GM12878 (cell line): ENCODE data around the gene PCID2.

Source experiments
- CBX3 ChIP-seq: fragments of 200-600 bp; sonication (generic); IDR thresholded peaks from 2 replicates; pipeline ENCODE4 v1.6.1; 2016; ENCODE audit warnings: low read depth, borderline replicate concordance
- CREM ChIP-seq: IDR thresholded peaks from 2 replicates; pipeline ENCODE4 v1.6.1; 2014; ENCODE audit warnings: antibody characterized with exemption, low read depth
- EGR1 ChIP-seq, 2 experiments: IDR thresholded peaks; 1 replicate in 1 of 2; 2 replicates in 1 of 2; pipeline ENCODE4 v1.6.1; 2011 to 2012; ENCODE audit warnings: low read depth in 2 of 2, low read length in 2 of 2, borderline replicate concordance in 1 of 2, mild to moderate bottlenecking in 1 of 2, moderate library complexity in 1 of 2
- EP300 ChIP-seq, 2 experiments: fragments of 150-350 bp in 1 of 2; IDR thresholded peaks; 2 replicates each; pipeline ENCODE4 v1.6.1; 2011 to 2012; ENCODE audit warnings: low read depth in 2 of 2, low read length in 2 of 2, borderline replicate concordance in 1 of 2, improper control_type of control experiment in 1 of 2, inconsistent platforms in 1 of 2; ENCODE audit not compliant: control insufficient read depth in 1 of 2
- EZH2 ChIP-seq: IDR thresholded peaks from 2 replicates; pipeline ENCODE4 v1.6.1; 2012; ENCODE audit warnings: low read depth, mild to moderate bottlenecking, control low read depth, inconsistent platforms, low read length, borderline replicate concordance; ENCODE audit not compliant: control insufficient read depth
- JUND ChIP-seq: IDR thresholded peaks from 2 replicates; pipeline ENCODE4 v1.6.1; 2012; ENCODE audit warnings: low read depth, mild to moderate bottlenecking, low read length, improper control_type of control experiment, moderate library complexity
- POLR2AphosphoS5 ChIP-seq: IDR thresholded peaks from 2 replicates; pipeline ENCODE4 v1.6.1; 2011; ENCODE audit warnings: mild to moderate bottlenecking, low read length, inconsistent platforms
- SIN3A ChIP-seq: IDR thresholded peaks from 2 replicates; pipeline ENCODE4 v1.6.1; 2012; ENCODE audit warnings: low read depth, low read length, improper control_type of control experiment
- SREBF2 ChIP-seq: IDR thresholded peaks from 2 replicates; pipeline ENCODE4 v1.6.1; 2012; ENCODE audit warnings: mild to moderate bottlenecking, low read length
- TCF3 ChIP-seq: IDR thresholded peaks from 2 replicates; pipeline ENCODE4 v1.6.1; 2012; ENCODE audit warnings: low read depth, mild to moderate bottlenecking, low read length, borderline replicate concordance; ENCODE audit not compliant: insufficient read depth
- TF ChIP-seq, protein P1 (sequence below): IDR thresholded peaks from 2 replicates; pipeline ENCODE4 v1.6.1; 2012; ENCODE audit warnings: low read depth, low read length, improper control_type of control experiment
- TF ChIP-seq, protein P2 (sequence below), 3 experiments: IDR thresholded peaks in 2 of 3; conservative IDR thresholded peaks in 1 of 3; 2 replicates each; pipeline ENCODE4 v1.5.1; 2011; ENCODE audit warnings: low read depth in 3 of 3, low read length in 3 of 3, mild to moderate bottlenecking in 3 of 3, control low read depth in 2 of 3, moderate library complexity in 2 of 3, inconsistent platforms in 1 of 3, mixed read lengths in 1 of 3; ENCODE audit not compliant: control insufficient read depth in 2 of 3, insufficient read depth in 1 of 3; ENCODE audit errors: extremely low read depth in 1 of 3
- TF ChIP-seq, protein P3 (sequence below): IDR thresholded peaks from 2 replicates; pipeline ENCODE4 v1.6.1; 2011; ENCODE audit warnings: borderline replicate concordance, low read depth, mild to moderate bottlenecking, moderate library complexity, mixed read lengths, low read length; ENCODE audit not compliant: insufficient read depth; ENCODE audit errors: extremely low read length

DNA sequence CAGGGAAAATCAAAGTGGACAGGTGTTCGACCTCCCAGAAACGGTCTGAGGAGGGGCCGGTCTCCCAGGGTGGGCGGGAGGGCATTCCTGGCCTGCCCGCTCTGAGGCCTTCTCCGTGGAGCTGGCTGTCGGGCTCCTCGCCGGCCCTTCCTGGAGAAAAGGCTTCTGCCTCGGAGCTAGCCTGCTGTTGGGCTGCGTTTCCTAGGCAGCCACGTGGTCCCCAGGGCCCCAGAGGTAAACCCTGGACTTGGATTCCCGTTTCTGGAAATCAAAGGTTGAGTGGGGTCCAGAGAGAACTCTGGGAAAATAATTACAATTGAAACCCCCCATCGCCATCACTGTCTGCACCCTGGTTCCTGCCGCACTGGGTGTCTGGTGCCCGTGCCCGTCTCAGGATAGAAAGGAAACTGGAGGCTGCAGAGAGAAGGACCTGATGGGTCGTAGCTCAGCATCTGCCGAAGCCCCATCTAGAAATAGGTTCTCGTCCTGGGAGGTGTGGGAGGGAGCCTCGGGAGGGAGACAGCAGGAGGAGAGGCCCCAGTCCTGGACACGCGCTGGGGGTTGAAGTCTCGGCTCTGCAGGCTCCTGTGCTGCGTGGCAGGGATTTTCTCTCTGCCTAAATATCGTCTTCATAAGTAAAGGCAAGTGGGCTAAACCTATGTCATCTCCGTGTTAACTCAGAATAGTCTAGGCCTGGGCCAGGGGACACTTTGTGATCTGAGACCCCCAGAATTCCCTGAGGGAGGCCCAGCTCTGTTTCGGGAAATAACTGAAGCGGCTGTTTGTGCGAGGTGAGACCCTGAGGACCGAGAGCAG lies 57.7 kb downstream of the PCID2 start:
- TF ChIP-seq TCF3 (no peak), EZH2 (no peak), SREBF2 (no peak), EP300 (IDR thresholded peaks at IDR 0.05; ENCODE audit: borderline replicate concordance in 1 of 2, control insufficient read depth in 1 of 2, low read depth in 2 of 2, low read length in 2 of 2) (no peak), SIN3A (no peak), EGR1 (IDR thresholded peaks at IDR 0.05; ENCODE audit: borderline replicate concordance in 1 of 2, low read depth in 2 of 2, low read length in 2 of 2) (no peak), CREM (no peak), POLR2AphosphoS5 (no peak), CBX3 (no peak), JUND (no peak)
- TF ChIP-seq, protein P1, sequence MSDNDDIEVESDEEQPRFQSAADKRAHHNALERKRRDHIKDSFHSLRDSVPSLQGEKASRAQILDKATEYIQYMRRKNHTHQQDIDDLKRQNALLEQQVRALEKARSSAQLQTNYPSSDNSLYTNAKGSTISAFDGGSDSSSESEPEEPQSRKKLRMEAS, result no peak
- TF ChIP-seq, protein P2, sequence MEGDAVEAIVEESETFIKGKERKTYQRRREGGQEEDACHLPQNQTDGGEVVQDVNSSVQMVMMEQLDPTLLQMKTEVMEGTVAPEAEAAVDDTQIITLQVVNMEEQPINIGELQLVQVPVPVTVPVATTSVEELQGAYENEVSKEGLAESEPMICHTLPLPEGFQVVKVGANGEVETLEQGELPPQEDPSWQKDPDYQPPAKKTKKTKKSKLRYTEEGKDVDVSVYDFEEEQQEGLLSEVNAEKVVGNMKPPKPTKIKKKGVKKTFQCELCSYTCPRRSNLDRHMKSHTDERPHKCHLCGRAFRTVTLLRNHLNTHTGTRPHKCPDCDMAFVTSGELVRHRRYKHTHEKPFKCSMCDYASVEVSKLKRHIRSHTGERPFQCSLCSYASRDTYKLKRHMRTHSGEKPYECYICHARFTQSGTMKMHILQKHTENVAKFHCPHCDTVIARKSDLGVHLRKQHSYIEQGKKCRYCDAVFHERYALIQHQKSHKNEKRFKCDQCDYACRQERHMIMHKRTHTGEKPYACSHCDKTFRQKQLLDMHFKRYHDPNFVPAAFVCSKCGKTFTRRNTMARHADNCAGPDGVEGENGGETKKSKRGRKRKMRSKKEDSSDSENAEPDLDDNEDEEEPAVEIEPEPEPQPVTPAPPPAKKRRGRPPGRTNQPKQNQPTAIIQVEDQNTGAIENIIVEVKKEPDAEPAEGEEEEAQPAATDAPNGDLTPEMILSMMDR (IDR thresholded peaks at IDR 0.05 in 2 of 3, conservative IDR thresholded peaks at IDR 0.05 in 1 of 3; ENCODE audit: control insufficient read depth in 2 of 3, extremely low read depth in 1 of 3, insufficient read depth in 1 of 3, low read depth in 3 of 3, low read length in 3 of 3), result no peak
- TF ChIP-seq, protein P3, sequence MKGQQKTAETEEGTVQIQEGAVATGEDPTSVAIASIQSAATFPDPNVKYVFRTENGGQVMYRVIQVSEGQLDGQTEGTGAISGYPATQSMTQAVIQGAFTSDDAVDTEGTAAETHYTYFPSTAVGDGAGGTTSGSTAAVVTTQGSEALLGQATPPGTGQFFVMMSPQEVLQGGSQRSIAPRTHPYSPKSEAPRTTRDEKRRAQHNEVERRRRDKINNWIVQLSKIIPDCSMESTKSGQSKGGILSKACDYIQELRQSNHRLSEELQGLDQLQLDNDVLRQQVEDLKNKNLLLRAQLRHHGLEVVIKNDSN, result no peak
